GM10266 (cell line): ENCODE measurements around the gene THAP12.

Experiments used
- DNase-seq: peaks from one replicate; pipeline ENCODE4 v3.0.0; 2012; ENCODE audit errors: extremely low spot score
- CTCF ChIP-seq: IDR thresholded peaks from 2 replicates; pipeline ENCODE4 v1.5.1; 2012; ENCODE audit warnings: mild to moderate bottlenecking, low read depth; ENCODE audit not compliant: control insufficient read depth, insufficient read depth; ENCODE audit errors: missing control alignments

Gene THAP12

GRCh38 chr11:76376746-76377558, 4.0 kb downstream of the THAP12 start:
- DNase-seq = peak; percentile 24
- TF ChIP-seq CTCF = no peak

DNA sequence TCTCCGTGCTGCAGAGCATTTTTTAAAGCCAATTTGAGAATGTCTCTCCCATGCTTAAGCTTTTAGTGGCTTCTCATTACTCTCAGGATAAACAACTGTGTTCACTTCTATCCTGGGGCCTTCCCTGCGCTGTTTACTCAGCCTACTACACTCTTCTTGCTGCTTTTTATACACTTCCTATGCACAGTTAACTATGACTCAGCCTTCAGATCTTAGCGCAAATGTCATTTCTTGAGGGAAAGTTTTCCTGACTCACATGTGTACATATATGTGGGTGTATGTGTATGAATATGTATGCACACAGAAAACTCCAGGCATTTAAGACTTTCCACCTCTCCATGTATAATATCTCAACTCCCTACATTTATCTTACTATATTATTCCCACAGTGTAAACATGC, 9.8 kb downstream of the THAP12 start:
- TF ChIP-seq CTCF = no peak
- peak; percentile 36 for DNase-seq

GRCh38 chr11:76369406-76369805, 11.5 kb downstream of the THAP12 start:
- no peak for TF ChIP-seq CTCF
- no peak for DNase-seq

DNA sequence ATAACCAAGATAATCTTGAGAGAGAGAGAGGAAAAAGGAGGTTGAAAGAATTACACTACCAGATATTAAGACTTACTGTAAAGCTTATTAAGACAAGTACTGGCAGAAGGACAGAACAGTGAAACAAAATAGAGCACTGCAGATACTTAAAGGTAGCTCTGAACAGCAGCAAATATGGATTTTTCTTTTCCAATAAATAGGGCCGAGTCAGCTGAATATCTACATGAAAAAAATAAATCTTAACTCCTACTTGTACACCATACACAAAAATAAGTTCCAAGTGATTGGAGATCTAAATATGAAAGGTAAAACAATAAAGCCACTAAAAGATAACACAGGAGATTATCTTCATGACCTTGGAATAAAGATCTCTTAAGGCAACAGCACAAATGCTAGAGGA, 12.4 kb downstream of the THAP12 start:
- TF ChIP-seq CTCF = no peak
- DNase-seq = no peak

DNA sequence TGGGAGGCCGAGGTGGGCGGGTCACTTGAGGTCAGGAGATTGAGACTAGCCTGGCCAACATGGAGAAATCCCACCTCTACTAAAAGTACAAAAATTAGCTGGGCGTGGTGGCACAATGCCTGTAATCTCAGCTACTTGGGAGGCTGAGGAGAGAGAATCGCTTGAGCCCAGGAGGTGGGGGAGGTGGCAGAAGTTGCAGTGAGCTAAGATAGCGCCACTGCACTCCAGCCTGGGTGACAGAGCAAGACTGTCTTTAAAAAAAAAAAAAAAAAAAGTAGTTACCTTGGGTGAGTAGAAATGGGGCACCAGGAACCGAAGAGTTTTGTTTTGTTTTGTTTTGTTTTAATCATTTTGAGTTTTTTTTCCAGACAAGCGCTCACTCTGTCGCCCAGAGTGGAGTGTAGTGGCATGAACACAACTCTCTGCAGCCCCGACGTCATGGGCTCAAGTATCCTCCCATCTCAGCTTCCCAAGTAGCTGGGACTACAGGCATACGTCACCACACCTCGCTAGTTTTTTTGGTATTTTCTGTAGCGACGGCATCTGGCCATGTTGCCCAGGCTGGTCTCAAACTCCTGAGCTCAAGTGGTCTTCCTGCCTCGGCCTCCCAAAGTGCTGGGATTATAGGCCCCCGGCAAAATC, 15.8 kb downstream of the THAP12 start:
- no peak for TF ChIP-seq CTCF
- DNase-seq = no peak

DNA sequence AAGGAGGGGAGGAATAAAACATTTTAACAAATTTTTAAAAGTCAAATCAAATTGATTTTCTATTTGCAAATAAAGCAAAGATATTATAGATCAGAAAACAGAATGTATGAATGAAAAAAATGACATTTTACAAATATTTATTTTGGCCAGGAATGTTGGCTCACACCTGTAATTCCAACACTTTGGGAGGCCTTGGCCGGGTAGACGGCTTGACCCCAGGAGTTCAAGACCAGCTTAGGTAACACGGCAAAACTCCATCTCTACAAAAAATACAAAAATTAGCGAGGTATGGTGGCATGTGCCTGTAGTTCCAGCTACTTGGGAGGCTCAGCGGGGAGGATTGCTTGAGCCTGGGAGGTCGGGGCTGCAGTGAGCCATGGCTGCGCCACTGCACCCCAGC, 18.2 kb downstream of the THAP12 start:
- DNase-seq = no peak
- no peak for TF ChIP-seq CTCF

- no peak for DNase-seq
- TF ChIP-seq CTCF = no peak
Measured at GRCh38 chr11:76361776-76362175, 19.2 kb downstream of the THAP12 start.
